PFSK-1 (cell line): ENCODE measurements around the gene ZC3H11A. TPM values are rescaled to one million over a fixed set of nuclear protein-coding genes. Genes with fewer than 3 reads are reported as not detected.

ENCODE experiments used
- FOXP2 ChIP-seq: optimal IDR thresholded peaks from 2 replicates; pipeline ENCODE3; 2011; ENCODE audit warnings: borderline replicate concordance, control low read depth, inconsistent platforms; ENCODE audit not compliant: insufficient read depth; ENCODE audit errors: extremely low read length, extremely low read depth
- POLR2AphosphoS5 ChIP-seq: IDR thresholded peaks from 2 replicates; pipeline ENCODE4 v1.6.1; 2012; ENCODE audit warnings: low read depth, mild to moderate bottlenecking, control low read depth, low read length, moderate library complexity
- REST ChIP-seq, 2 experiments: IDR thresholded peaks; 2 replicates each; pipeline versions ENCODE4 v1.6.1 to v1.8.0; 2011 to 2012; ENCODE audit warnings: low read depth in 2 of 2, low read length in 2 of 2, control low read depth in 1 of 2, inconsistent platforms in 1 of 2, mild to moderate bottlenecking in 1 of 2, moderate library complexity in 1 of 2; ENCODE audit not compliant: insufficient read depth in 1 of 2
- SIN3A ChIP-seq: IDR thresholded peaks from 2 replicates; pipeline ENCODE4 v1.6.1; 2012; ENCODE audit warnings: mild to moderate bottlenecking, low read length, moderate library complexity, borderline replicate concordance; ENCODE audit not compliant: insufficient read depth
- TAF1 ChIP-seq: IDR thresholded peaks from 2 replicates; pipeline ENCODE4 v1.6.1; 2012; ENCODE audit warnings: low read length, control low read depth, borderline replicate concordance; ENCODE audit not compliant: insufficient read depth
- polyA plus RNA-seq: library from polyadenylated mRNA; unstranded; fragments of >200 nt; gene quantifications from one replicate; pipeline ENCODE4 v1.2.1, GENCODE V29; 2012; ENCODE audit warnings: low read depth, missing spikeins; ENCODE audit not compliant: insufficient read length

Gene ZC3H11A
- polyA plus RNA-seq, result 24.2 TPM

- TF ChIP-seq POLR2AphosphoS5, result peak; percentile 84
- TF ChIP-seq TAF1, result peak; percentile 79
- TF ChIP-seq SIN3A, result no peak
Measured at GRCh38 chr1:203795441-203796235, at the start of gene ZC3H11A, which contains the start of gene ZBED6. Gene ZC3H11A, plus strand, starts transcription at chr1:203795623. Its CDS starts 21,448 bp downstream, at chr1:203817071. Gene ZBED6, plus strand, starts transcription at chr1:203795623. Its CDS starts 1,900 bp downstream, at chr1:203797523.

DNA sequence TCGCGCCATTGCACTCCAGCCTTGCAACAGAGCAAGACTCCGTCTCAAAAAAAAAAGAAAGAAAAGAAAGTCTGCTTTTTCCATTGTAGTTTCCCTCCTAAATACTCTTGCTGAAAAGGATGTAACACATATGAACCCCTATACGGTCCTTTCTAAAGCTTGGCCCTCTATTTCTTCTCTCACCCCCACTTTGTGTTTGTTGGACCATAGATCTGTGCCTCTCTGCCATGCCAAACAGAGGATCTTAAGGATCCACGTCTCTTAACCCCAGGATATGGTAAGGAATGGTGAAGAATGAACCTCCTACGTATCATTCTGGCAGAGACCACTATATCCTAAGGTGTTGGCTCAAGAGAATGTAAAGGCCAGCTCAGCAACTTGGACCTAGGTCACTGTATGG is 49.1 kb upstream of the ZC3H11A start:
- TF ChIP-seq POLR2AphosphoS5, result no peak
- TF ChIP-seq TAF1, result no peak
- TF ChIP-seq SIN3A, result no peak
- TF ChIP-seq REST (IDR thresholded peaks at IDR 0.05; ENCODE audit: insufficient read depth in 1 of 2, low read depth in 2 of 2, low read length in 2 of 2), result no peak
- no peak for TF ChIP-seq FOXP2

DNA sequence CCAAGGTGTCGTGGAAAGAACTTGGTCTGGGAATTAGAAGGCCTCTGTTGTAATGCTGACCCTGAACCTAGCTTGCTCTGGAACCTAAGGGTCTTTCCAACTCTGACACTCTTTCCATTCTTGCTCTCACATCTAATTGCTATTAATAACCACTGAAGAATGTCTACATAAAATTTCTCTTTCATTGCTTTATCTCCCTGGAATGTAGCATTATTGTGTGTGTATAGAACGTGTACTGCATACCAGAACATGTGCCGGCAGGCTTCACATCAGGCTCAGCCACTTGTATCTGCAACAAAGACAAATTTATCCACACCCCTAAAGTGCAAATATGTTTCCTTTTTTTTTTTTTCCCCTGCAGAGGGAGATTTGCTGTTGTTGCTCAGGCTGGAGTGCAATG is 44.4 kb upstream of the ZC3H11A start:
- no peak for TF ChIP-seq SIN3A
- no peak for TF ChIP-seq TAF1
- TF ChIP-seq REST (IDR thresholded peaks at IDR 0.05; ENCODE audit: insufficient read depth in 1 of 2, low read depth in 2 of 2, low read length in 2 of 2), result no peak
- no peak for TF ChIP-seq FOXP2
- TF ChIP-seq POLR2AphosphoS5, result no peak

DNA sequence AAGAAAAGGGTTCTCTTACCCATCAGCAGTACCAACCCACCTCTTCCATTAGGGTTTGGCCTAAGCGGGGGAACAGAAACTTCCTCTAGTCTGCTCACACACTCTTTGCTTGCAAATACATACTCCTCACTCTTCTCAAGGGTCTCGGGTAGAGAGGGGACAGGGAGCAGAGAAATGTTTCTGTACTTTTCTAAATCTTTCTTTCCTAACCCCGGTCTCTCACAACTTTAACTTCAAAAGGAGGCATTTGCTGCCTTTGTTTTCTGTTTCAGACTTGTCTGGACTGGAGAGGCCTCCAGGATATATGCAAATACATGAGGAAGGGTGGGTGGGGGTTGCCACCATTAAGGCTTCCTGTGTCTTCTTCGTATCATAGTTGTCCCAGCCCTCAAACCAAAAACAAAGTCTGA is 41.0 kb upstream of the ZC3H11A start:
- TF ChIP-seq SIN3A, result no peak
- no peak for TF ChIP-seq FOXP2
- no peak for TF ChIP-seq TAF1
- TF ChIP-seq REST (IDR thresholded peaks at IDR 0.05; ENCODE audit: insufficient read depth in 1 of 2, low read depth in 2 of 2, low read length in 2 of 2), result no peak
- no peak for TF ChIP-seq POLR2AphosphoS5

DNA sequence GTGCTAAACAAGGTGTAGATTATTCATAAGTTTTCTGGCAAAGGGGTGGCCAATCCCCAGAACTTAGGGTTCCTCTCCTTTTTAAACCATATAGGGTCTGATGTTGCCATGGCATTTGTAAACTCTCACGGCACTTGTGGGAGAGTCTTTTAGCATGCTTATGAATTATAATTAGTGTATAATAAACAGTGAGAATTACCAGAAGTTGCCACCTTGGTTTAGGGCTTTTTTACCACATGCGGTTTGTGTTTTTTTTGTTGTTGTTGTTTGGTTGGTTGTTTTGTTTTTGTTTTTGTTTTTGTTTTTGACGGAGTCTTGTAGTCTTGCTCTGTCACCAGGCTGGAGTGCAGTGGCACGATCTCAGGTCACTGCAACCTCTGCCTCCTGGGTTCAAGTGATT is 39.4 kb upstream of the ZC3H11A start:
- TF ChIP-seq TAF1 (no peak), FOXP2 (no peak), SIN3A (no peak), REST (IDR thresholded peaks at IDR 0.05; ENCODE audit: insufficient read depth in 1 of 2, low read depth in 2 of 2, low read length in 2 of 2) (no peak), POLR2AphosphoS5 (no peak)
